ENCODE data around the gene LAMTOR5. TPM values are rescaled to one million over a fixed set of nuclear protein-coding genes. Genes with fewer than 3 reads are reported as not detected.

The LAMTOR5 gene
- polyA plus RNA-seq, 1 donor from 2014 or later, result 102 TPM

DNA sequence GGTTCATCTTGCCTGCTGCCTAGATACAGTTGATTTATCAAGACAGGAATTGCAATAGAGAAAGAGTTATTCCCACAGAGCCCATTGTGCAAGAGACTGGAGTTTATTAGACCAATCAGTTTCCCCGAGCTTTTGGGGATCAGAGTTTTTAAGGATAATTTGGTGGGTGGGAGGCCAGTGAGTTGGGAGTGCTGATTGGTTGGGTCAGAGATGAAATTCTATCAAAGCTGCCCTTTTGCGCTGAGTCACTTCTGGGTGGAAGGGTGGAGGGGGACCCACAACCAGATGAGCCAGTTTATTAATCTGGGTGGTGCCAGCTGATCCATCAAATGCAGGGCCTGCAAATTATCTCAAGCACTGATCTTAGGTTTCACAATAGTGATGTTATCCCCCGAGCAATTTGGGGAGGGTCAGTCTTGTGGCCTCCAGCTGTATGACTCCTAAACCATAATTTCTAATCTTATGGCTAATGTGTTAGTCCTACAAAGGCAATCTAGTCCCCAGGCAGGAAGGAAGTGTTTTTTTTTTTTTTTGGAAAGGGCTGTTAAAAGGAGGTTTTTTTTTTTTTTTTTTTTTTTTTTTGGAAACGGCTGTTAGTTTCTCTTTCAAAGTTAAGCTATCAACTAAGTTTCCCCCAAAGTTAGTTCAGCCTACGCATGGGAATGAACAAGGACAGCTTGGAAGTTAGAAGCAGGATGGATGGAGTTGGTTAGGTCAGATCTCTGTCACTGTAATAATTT, 24.1 kb downstream of the LAMTOR5 start:
- Histone ChIP-seq H3K27ac (ENCODE audit: low read length) (no peak overlapping the region), H3K27me3 (ENCODE audit: insufficient read depth, low read depth, low read length) (no peaks in the 10 kb centered on the region), H3K9me2 (ENCODE audit: insufficient read depth, low read length) (no peaks in the 10 kb centered on the region), H2AFZ (ENCODE audit: low read depth, low read length) (no peak overlapping the region), H3K36me3 (ENCODE audit: insufficient read depth, low read length) (peaks cover 7% of the 10 kb centered on the region), H4K20me1 (ENCODE audit: insufficient read depth) (no peaks in the 10 kb centered on the region), H3K4me2 (ENCODE audit: low read length) (no peak overlapping the region), H3K9me3 (ENCODE audit: low read length) (no peaks in the 10 kb centered on the region), H3K79me2 (replicated peaks; ENCODE audit: insufficient read depth, low read length) (no peaks in the 10 kb centered on the region), H3F3A (ENCODE audit: insufficient read depth, low read length, poor library complexity, severe bottlenecking) (no peaks in the 10 kb centered on the region), H3K4me3 (ENCODE audit: low read length) (no peak overlapping the region), H3K9ac (ENCODE audit: low read length) (no peak overlapping the region)
- TF ChIP-seq SMC3 (conservative IDR thresholded peaks at IDR 0.05; ENCODE audit: poor library complexity) (no peak), TAF1 (IDR thresholded peaks at IDR 0.05; ENCODE audit: low read depth) (no peak), REST (IDR thresholded peaks at IDR 0.05; ENCODE audit: borderline replicate concordance) (no peak), EZH2 (IDR thresholded peaks at IDR 0.05; ENCODE audit: borderline replicate concordance, insufficient read depth, low read length, poor library complexity, severe bottlenecking) (no peak), CTCF (IDR thresholded peaks at IDR 0.05; ENCODE audit: poor library complexity, severe bottlenecking) (no peak), MXI1 (conservative IDR thresholded peaks at IDR 0.05; ENCODE audit: poor library complexity, severe bottlenecking) (no peak), RAD21 (conservative IDR thresholded peaks at IDR 0.05) (no peak), EP300 (conservative IDR thresholded peaks at IDR 0.05; ENCODE audit: poor library complexity, severe bottlenecking) (no peak), POLR2AphosphoS5 (IDR thresholded peaks at IDR 0.05) (no peak)

GRCh38 chr1:110380672-110381283, 26.7 kb downstream of the LAMTOR5 start:
- no peaks in the 10 kb centered on the region for H3K79me2 ChIP-seq (replicated peaks; ENCODE audit: insufficient read depth, low read length)
- no peak overlapping the region for H3K4me2 ChIP-seq (ENCODE audit: low read length)
- H3K9me2 ChIP-seq (ENCODE audit: insufficient read depth, low read length), result no peaks in the 10 kb centered on the region
- peaks cover 7% of the 10 kb centered on the region for H3K36me3 ChIP-seq (ENCODE audit: insufficient read depth, low read length)
- H4K20me1 ChIP-seq (ENCODE audit: insufficient read depth), result no peaks in the 10 kb centered on the region
- H3F3A ChIP-seq (ENCODE audit: insufficient read depth, low read length, poor library complexity, severe bottlenecking), result no peaks in the 10 kb centered on the region
- no peak overlapping the region for H3K9ac ChIP-seq (ENCODE audit: low read length)
- no peak overlapping the region for H3K4me3 ChIP-seq (ENCODE audit: low read length)
- no peak overlapping the region for H3K27ac ChIP-seq (ENCODE audit: low read length)
- no peak for TF ChIP-seq EP300 (conservative IDR thresholded peaks at IDR 0.05; ENCODE audit: poor library complexity, severe bottlenecking)
- TF ChIP-seq TAF1 (IDR thresholded peaks at IDR 0.05; ENCODE audit: low read depth), result no peak
- TF ChIP-seq POLR2AphosphoS5 (IDR thresholded peaks at IDR 0.05), result no peak
- no peak for TF ChIP-seq EZH2 (IDR thresholded peaks at IDR 0.05; ENCODE audit: borderline replicate concordance, insufficient read depth, low read length, poor library complexity, severe bottlenecking)
- no peak for TF ChIP-seq MXI1 (conservative IDR thresholded peaks at IDR 0.05; ENCODE audit: poor library complexity, severe bottlenecking)
- no peak for TF ChIP-seq REST (IDR thresholded peaks at IDR 0.05; ENCODE audit: borderline replicate concordance)
- no peak for TF ChIP-seq SMC3 (conservative IDR thresholded peaks at IDR 0.05; ENCODE audit: poor library complexity)
- TF ChIP-seq CTCF (IDR thresholded peaks at IDR 0.05; ENCODE audit: poor library complexity, severe bottlenecking), result no peak
- no peak for TF ChIP-seq RAD21 (conservative IDR thresholded peaks at IDR 0.05)
- no peaks in the 10 kb centered on the region for H3K27me3 ChIP-seq (ENCODE audit: insufficient read depth, low read depth, low read length)
- H3K9me3 ChIP-seq (ENCODE audit: low read length), result no peaks in the 10 kb centered on the region
- H2AFZ ChIP-seq (ENCODE audit: low read depth, low read length), result no peak overlapping the region
